Karpas-422 (cell line): ENCODE measurements around the gene OTOA. TPM values are rescaled to one million over a fixed set of nuclear protein-coding genes. Genes with fewer than 3 reads are reported as not detected.

Source experiments
- DNase-seq: peaks from one replicate; pipeline ENCODE4 v3.0.0-alpha.2; 2015
- H2AFZ ChIP-seq: fragments of 200-600 bp; sonication (generic); 2 replicates; pipeline ENCODE4 v1.6.1; 2014; ENCODE audit warnings: antibody characterized with exemption, low read length, mixed read lengths
- H3K27ac ChIP-seq: fragments of 200-600 bp; sonication (generic); 2 replicates; pipeline ENCODE4 v1.5.1; 2014; ENCODE audit warnings: mild to moderate bottlenecking, low read length, moderate library complexity
- H3K27me3 ChIP-seq: fragments of 200-600 bp; sonication (generic); 2 replicates; pipeline ENCODE4 v1.6.1; 2014; ENCODE audit warnings: low read length, mixed read lengths
- H3K36me3 ChIP-seq: fragments of 200-600 bp; sonication (generic); 2 replicates; pipeline ENCODE4 v1.6.1; 2014; ENCODE audit warnings: low read length, mixed read lengths; ENCODE audit not compliant: insufficient read depth
- H3K4me1 ChIP-seq: fragments of 200-600 bp; sonication (generic); 2 replicates; pipeline ENCODE4 v1.6.1; 2014; ENCODE audit warnings: mild to moderate bottlenecking, low read length, mixed read lengths
- H3K4me2 ChIP-seq: fragments of 200-600 bp; sonication (generic); 2 replicates; pipeline ENCODE4 v1.6.1; 2014; ENCODE audit warnings: low read length, low read depth, mild to moderate bottlenecking; ENCODE audit not compliant: poor library complexity, severe bottlenecking
- H3K4me3 ChIP-seq: fragments of 200-600 bp; sonication (generic); 2 replicates; pipeline ENCODE4 v1.5.1; 2014; ENCODE audit warnings: mild to moderate bottlenecking, antibody characterized with exemption, low read length, mixed read lengths
- H3K79me2 ChIP-seq: fragments of 200-600 bp; sonication (generic); 2 replicates; pipeline ENCODE4 v1.6.1; 2014; ENCODE audit warnings: mild to moderate bottlenecking, low read length, mixed read lengths
- H3K9ac ChIP-seq: fragments of 200-600 bp; sonication (generic); 2 replicates; pipeline ENCODE4 v1.6.0; 2014; ENCODE audit warnings: low read length
- H3K9me2 ChIP-seq: fragments of 200-600 bp; sonication (generic), shearing (Covaris generic); replicated peaks from 2 replicates; pipeline ENCODE4 v1.6.0; 2014; ENCODE audit warnings: mild to moderate bottlenecking, low read length, moderate library complexity; ENCODE audit not compliant: insufficient read depth
- H3K9me3 ChIP-seq: fragments of 300-700, 200-600 bp; sonication (generic); 2 replicates; pipeline ENCODE4 v1.6.1; 2014; ENCODE audit warnings: low read length, mixed read lengths
- H4K20me1 ChIP-seq: fragments of 200-600 bp; sonication (generic); 2 replicates; pipeline ENCODE4 v1.6.1; 2014; ENCODE audit warnings: mild to moderate bottlenecking, antibody characterized with exemption, low read length, low read depth; ENCODE audit not compliant: insufficient read depth
- total RNA-seq: library from RNA; depleted of rRNA; stranded (reverse); fragments of >200 nt; shearing (Covaris generic); gene quantifications from 2 replicates; pipeline ENCODE4 v1.2.3, GENCODE V29; 2014; ENCODE audit warnings: low replicate concordance

OTOA gene
- total RNA-seq, 1 experiment from 2014 or later: not detected

- Histone ChIP-seq H3K27ac (no peak overlapping the region), H3K4me2 (no peak overlapping the region), H3K4me3 (no peak overlapping the region), H3K4me1 (no peaks in the 10 kb centered on the region), H4K20me1 (no peaks in the 10 kb centered on the region), H3K27me3 (no peaks in the 10 kb centered on the region), H3K9ac (no peak overlapping the region), H2AFZ (no peak overlapping the region), H3K9me3 (no peaks in the 10 kb centered on the region), H3K36me3 (no peaks in the 10 kb centered on the region), H3K9me2 (no peaks in the 10 kb centered on the region), H3K79me2 (no peaks in the 10 kb centered on the region)
- DNase-seq: no peak
Observed at GRCh38 chr16:21697032-21697431, 33.3 kb downstream of the OTOA start.

GRCh38 chr16:21698169-21699032, 34.6 kb downstream of the OTOA start:
- Histone ChIP-seq H3K9me3 (no peaks in the 10 kb centered on the region), H3K27me3 (no peaks in the 10 kb centered on the region), H3K79me2 (no peaks in the 10 kb centered on the region), H3K36me3 (no peaks in the 10 kb centered on the region), H4K20me1 (no peaks in the 10 kb centered on the region), H3K9ac (no peak overlapping the region), H3K4me1 (peaks cover 5% of the 10 kb centered on the region; the same call in 1 of the 2 replicates), H3K9me2 (no peaks in the 10 kb centered on the region), H3K4me3 (no peak overlapping the region), H2AFZ (no peak overlapping the region), H3K4me2 (no peak overlapping the region), H3K27ac (no peak overlapping the region)
- DNase-seq: no peak

GRCh38 chr16:21701271-21701670, 37.5 kb downstream of the OTOA start:
- Histone ChIP-seq H3K9me2 (no peaks in the 10 kb centered on the region), H3K4me1 (peaks cover 10% of the 10 kb centered on the region; the same call in 1 of the 2 replicates), H4K20me1 (no peaks in the 10 kb centered on the region), H3K4me2 (no peak overlapping the region), H3K27ac (no peak overlapping the region), H3K9me3 (no peaks in the 10 kb centered on the region), H3K9ac (no peak overlapping the region), H2AFZ (no peak overlapping the region), H3K36me3 (no peaks in the 10 kb centered on the region), H3K4me3 (no peak overlapping the region), H3K27me3 (no peaks in the 10 kb centered on the region), H3K79me2 (no peaks in the 10 kb centered on the region)
- DNase-seq: no peak

- no peak overlapping the region for H3K4me2 ChIP-seq
- H3K9me2 ChIP-seq: no peaks in the 10 kb centered on the region
- H3K27ac ChIP-seq: no peak overlapping the region
- H3K27me3 ChIP-seq: no peaks in the 10 kb centered on the region
- H3K9me3 ChIP-seq: no peaks in the 10 kb centered on the region
- H2AFZ ChIP-seq: no peak overlapping the region
- no peak for DNase-seq
- peaks cover 10% of the 10 kb centered on the region; the same call in 1 of the 2 replicates for H3K4me1 ChIP-seq
- no peaks in the 10 kb centered on the region for H3K79me2 ChIP-seq
- H3K36me3 ChIP-seq: no peaks in the 10 kb centered on the region
- no peaks in the 10 kb centered on the region for H4K20me1 ChIP-seq
- no peak overlapping the region for H3K9ac ChIP-seq
- H3K4me3 ChIP-seq: no peak overlapping the region
Observed at GRCh38 chr16:21702276-21702675, 38.5 kb downstream of the OTOA start.

- H3K4me2 ChIP-seq: no peak overlapping the region
- no peaks in the 10 kb centered on the region for H3K36me3 ChIP-seq
- no peak overlapping the region for H3K9ac ChIP-seq
- no peak for DNase-seq
- peaks cover 10% of the 10 kb centered on the region; the same call in 1 of the 2 replicates for H3K4me1 ChIP-seq
- no peak overlapping the region for H3K4me3 ChIP-seq
- no peaks in the 10 kb centered on the region for H3K9me3 ChIP-seq
- no peak overlapping the region for H2AFZ ChIP-seq
- no peaks in the 10 kb centered on the region for H3K9me2 ChIP-seq
- no peak overlapping the region for H3K27ac ChIP-seq
- H3K27me3 ChIP-seq: no peaks in the 10 kb centered on the region
- H3K79me2 ChIP-seq: no peaks in the 10 kb centered on the region
- no peaks in the 10 kb centered on the region for H4K20me1 ChIP-seq
Observed at GRCh38 chr16:21703156-21703555, 39.4 kb downstream of the OTOA start.

- H3K9me2 ChIP-seq: no peaks in the 10 kb centered on the region
Observed at GRCh38 chr16:21703589-21704174, 39.9 kb downstream of the OTOA start.

GRCh38 chr16:21704266-21704665, 40.5 kb downstream of the OTOA start:
- Histone ChIP-seq H3K4me2 (no peak overlapping the region), H3K27ac (no peak overlapping the region), H3K79me2 (no peaks in the 10 kb centered on the region), H3K4me1 (peaks cover 12% of the 10 kb centered on the region; the same call in 1 of the 2 replicates), H3K9ac (no peak overlapping the region), H3K9me2 (no peaks in the 10 kb centered on the region), H3K36me3 (no peaks in the 10 kb centered on the region), H3K9me3 (no peaks in the 10 kb centered on the region), H2AFZ (no peak overlapping the region), H4K20me1 (no peaks in the 10 kb centered on the region), H3K4me3 (no peak overlapping the region), H3K27me3 (no peaks in the 10 kb centered on the region)
- no peak for DNase-seq

More at GRCh38 chr16:21703589-21704174, 39.9 kb downstream of the OTOA start:
- Histone ChIP-seq H3K79me2 (no peaks in the 10 kb centered on the region), H3K4me3 (no peak overlapping the region), H3K27ac (no peak overlapping the region), H2AFZ (no peak overlapping the region), H3K4me2 (no peak overlapping the region), H3K27me3 (no peaks in the 10 kb centered on the region), H3K9me3 (no peaks in the 10 kb centered on the region), H3K4me1 (peaks cover 12% of the 10 kb centered on the region; the same call in 1 of the 2 replicates), H4K20me1 (no peaks in the 10 kb centered on the region), H3K9ac (no peak overlapping the region), H3K36me3 (no peaks in the 10 kb centered on the region)
- DNase-seq: no peak

GRCh38 chr16:21704733-21705132, 41.0 kb downstream of the OTOA start:
- Histone ChIP-seq H4K20me1 (no peaks in the 10 kb centered on the region), H3K27me3 (no peaks in the 10 kb centered on the region), H3K9me3 (no peaks in the 10 kb centered on the region), H3K9ac (no peak overlapping the region), H3K4me3 (no peak overlapping the region), H3K36me3 (no peaks in the 10 kb centered on the region), H3K4me1 (peaks cover 12% of the 10 kb centered on the region; the same call in 1 of the 2 replicates), H3K27ac (no peak overlapping the region), H2AFZ (no peak overlapping the region), H3K4me2 (no peak overlapping the region), H3K79me2 (no peaks in the 10 kb centered on the region), H3K9me2 (no peaks in the 10 kb centered on the region)
- DNase-seq: peak; percentile 47
